ENCODE data around the gene KLK15. TPM values are rescaled to one million over a fixed set of nuclear protein-coding genes. Genes with fewer than 3 reads are reported as not detected.
A peak's percentile ranks its signal among the peaks of the same experiment; 100 is the strongest.

The KLK15 gene
- total and polyA plus RNA-seq, 10 of the 15 experiments (the other 5 are each of a cell fraction or from before 2014, with no cell fraction given), result 0.04 to 0.08 TPM; not detected in 8

DNA sequence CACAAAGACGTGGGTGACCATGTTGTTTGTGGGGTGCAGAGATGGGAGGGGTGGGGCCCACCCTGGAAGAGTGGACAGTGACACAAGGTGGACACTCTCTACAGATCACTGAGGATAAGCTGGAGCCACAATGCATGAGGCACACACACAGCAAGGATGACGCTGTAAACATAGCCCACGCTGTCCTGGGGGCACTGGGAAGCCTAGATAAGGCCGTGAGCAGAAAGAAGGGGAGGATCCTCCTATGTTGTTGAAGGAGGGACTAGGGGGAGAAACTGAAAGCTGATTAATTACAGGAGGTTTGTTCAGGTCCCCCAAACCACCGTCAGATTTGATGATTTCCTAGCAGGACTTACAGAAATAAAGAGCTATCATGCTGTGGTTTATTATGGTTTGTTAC, 45.5 kb upstream of the KLK15 start:
- Histone ChIP-seq H4K20me1 (ENCODE audit: control insufficient read depth, insufficient read depth) (no peaks in the 10 kb centered on the region), H3K9ac (ENCODE audit: control insufficient read depth, insufficient read depth, low read length) (no peak overlapping the region), H2AFZ (ENCODE audit: control insufficient read depth, low read depth, low read length) (no peak overlapping the region; the same call in 1 of the 2 replicates), H3K27me3 (replicated peaks in 1 of 2; ENCODE audit: control insufficient read depth in 2 of 2, insufficient read depth in 2 of 2, low read length in 1 of 2) (no peaks in the 10 kb centered on the region), H3K27ac (ENCODE audit: control insufficient read depth, insufficient read depth) (no peak overlapping the region), H3K4me1 (ENCODE audit: control insufficient read depth, insufficient read depth, low read length) (peaks cover 25% of the 10 kb centered on the region), H3K4me2 (ENCODE audit: control insufficient read depth, insufficient read depth) (0 out of 2 replicates have a peak overlapping the region, but pooled peaks have one; percentile 13), H3K4me3 (no peak overlapping the region), H3K79me2 (ENCODE audit: control insufficient read depth, insufficient read depth, low read length) (no peaks in the 10 kb centered on the region), H3K36me3 (ENCODE audit: control insufficient read depth in 2 of 2, insufficient read depth in 2 of 2, low read length in 1 of 2) (no peaks in the 10 kb centered on the region), H3K9me3 (replicated peaks; ENCODE audit: control insufficient read depth, insufficient read depth, low read length) (no peaks in the 10 kb centered on the region)
- no TSS peak for BruUV-seq (replicated peaks)
- POLR2A ChIA-PET, result no interaction called here
- RAD21 ChIA-PET (ENCODE audit: unreplicated experiment), result no interaction called here
- no peak for TF ChIP-seq TCF12 (IDR thresholded peaks at IDR 0.05; ENCODE audit: low read depth, low read length)
- TF ChIP-seq HDAC2 (IDR thresholded peaks at IDR 0.05), result no peak
- no peak for TF ChIP-seq SMC3 (IDR thresholded peaks at IDR 0.05; ENCODE audit: borderline replicate concordance, low read length)
- TF ChIP-seq IKZF1 (conservative IDR thresholded peaks at IDR 0.05), result no peak
- TF ChIP-seq EP300 (IDR thresholded peaks at IDR 0.05; ENCODE audit: borderline replicate concordance in 1 of 2, control insufficient read depth in 1 of 2, low read depth in 2 of 2, low read length in 2 of 2), result no peak
- TF ChIP-seq ZNF384 (IDR thresholded peaks at IDR 0.05; ENCODE audit: borderline replicate concordance, low read depth, low read length), result no peak
- TF ChIP-seq TARDBP (IDR thresholded peaks at IDR 0.05; ENCODE audit: borderline replicate concordance), result no peak
- TF ChIP-seq, protein P1, sequence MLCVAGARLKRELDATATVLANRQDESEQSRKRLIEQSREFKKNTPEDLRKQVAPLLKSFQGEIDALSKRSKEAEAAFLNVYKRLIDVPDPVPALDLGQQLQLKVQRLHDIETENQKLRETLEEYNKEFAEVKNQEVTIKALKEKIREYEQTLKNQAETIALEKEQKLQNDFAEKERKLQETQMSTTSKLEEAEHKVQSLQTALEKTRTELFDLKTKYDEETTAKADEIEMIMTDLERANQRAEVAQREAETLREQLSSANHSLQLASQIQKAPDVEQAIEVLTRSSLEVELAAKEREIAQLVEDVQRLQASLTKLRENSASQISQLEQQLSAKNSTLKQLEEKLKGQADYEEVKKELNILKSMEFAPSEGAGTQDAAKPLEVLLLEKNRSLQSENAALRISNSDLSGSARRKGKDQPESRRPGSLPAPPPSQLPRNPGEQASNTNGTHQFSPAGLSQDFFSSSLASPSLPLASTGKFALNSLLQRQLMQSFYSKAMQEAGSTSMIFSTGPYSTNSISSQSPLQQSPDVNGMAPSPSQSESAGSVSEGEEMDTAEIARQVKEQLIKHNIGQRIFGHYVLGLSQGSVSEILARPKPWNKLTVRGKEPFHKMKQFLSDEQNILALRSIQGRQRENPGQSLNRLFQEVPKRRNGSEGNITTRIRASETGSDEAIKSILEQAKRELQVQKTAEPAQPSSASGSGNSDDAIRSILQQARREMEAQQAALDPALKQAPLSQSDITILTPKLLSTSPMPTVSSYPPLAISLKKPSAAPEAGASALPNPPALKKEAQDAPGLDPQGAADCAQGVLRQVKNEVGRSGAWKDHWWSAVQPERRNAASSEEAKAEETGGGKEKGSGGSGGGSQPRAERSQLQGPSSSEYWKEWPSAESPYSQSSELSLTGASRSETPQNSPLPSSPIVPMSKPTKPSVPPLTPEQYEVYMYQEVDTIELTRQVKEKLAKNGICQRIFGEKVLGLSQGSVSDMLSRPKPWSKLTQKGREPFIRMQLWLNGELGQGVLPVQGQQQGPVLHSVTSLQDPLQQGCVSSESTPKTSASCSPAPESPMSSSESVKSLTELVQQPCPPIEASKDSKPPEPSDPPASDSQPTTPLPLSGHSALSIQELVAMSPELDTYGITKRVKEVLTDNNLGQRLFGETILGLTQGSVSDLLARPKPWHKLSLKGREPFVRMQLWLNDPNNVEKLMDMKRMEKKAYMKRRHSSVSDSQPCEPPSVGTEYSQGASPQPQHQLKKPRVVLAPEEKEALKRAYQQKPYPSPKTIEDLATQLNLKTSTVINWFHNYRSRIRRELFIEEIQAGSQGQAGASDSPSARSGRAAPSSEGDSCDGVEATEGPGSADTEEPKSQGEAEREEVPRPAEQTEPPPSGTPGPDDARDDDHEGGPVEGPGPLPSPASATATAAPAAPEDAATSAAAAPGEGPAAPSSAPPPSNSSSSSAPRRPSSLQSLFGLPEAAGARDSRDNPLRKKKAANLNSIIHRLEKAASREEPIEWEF (IDR thresholded peaks at IDR 0.05; ENCODE audit: insufficient replicate concordance, low read depth, low read length), result no peak
- TF ChIP-seq, protein P2, sequence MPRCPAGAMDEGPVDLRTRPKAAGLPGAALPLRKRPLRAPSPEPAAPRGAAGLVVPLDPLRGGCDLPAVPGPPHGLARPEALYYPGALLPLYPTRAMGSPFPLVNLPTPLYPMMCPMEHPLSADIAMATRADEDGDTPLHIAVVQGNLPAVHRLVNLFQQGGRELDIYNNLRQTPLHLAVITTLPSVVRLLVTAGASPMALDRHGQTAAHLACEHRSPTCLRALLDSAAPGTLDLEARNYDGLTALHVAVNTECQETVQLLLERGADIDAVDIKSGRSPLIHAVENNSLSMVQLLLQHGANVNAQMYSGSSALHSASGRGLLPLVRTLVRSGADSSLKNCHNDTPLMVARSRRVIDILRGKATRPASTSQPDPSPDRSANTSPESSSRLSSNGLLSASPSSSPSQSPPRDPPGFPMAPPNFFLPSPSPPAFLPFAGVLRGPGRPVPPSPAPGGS (IDR thresholded peaks at IDR 0.05; ENCODE audit: borderline replicate concordance, insufficient read depth, low read depth, low read length, poor library complexity, severe bottlenecking), result no peak
- TF ChIP-seq POLR2AphosphoS5 (IDR thresholded peaks at IDR 0.05; ENCODE audit: low read length), result no peak
- TF ChIP-seq SIX5 (IDR thresholded peaks at IDR 0.05; ENCODE audit: low read depth, low read length, severe bottlenecking), result no peak
- no peak for TF ChIP-seq SMAD5 (IDR thresholded peaks at IDR 0.05; ENCODE audit: low read depth)
- ATAC-seq (no peak; the same call in 2 of the 3 replicates), DNase-seq (ENCODE audit: low read depth, low spot score) (no peak), FAIRE-seq (no peak)
- CTCF ChIA-PET, result interaction anchor here (0.8 to 2.0 kb wide), 4 partner anchors 8 to 43 kb away, joined by 3 to 8 read pairs (median 3); no protein-coding TSS in a partner anchor
- intact Hi-C loops (cut with micrococcal nuclease; ENCODE audit: unreplicated experiment) (no loop called here), in situ Hi-C loops (cut with MboI) (no loop called here)
- SMC1A ChIA-PET (ENCODE audit: uncharacterized antibody, unreplicated experiment), result interaction anchor here (0.8 to 1.2 kb wide), 3 partner anchors 9 to 27 kb away, joined by 3 read pairs; no protein-coding TSS in a partner anchor
- WGBS (ENCODE audit: insufficient coverage, insufficient replicate concordance, low lambda C conversion rate, missing lambda C conversion rate), result 37% methylated on average over 5 of the region's 5 CpGs
